T-helper 22 cell (primary cell): Measurements from ENCODE around the gene GNAI3.

Experiments used
- DNase-seq: peaks from one replicate; pipeline ENCODE4 v3.0.0-alpha.2; 2020; ENCODE audit warnings: low read depth

GNAI3 gene

DNA sequence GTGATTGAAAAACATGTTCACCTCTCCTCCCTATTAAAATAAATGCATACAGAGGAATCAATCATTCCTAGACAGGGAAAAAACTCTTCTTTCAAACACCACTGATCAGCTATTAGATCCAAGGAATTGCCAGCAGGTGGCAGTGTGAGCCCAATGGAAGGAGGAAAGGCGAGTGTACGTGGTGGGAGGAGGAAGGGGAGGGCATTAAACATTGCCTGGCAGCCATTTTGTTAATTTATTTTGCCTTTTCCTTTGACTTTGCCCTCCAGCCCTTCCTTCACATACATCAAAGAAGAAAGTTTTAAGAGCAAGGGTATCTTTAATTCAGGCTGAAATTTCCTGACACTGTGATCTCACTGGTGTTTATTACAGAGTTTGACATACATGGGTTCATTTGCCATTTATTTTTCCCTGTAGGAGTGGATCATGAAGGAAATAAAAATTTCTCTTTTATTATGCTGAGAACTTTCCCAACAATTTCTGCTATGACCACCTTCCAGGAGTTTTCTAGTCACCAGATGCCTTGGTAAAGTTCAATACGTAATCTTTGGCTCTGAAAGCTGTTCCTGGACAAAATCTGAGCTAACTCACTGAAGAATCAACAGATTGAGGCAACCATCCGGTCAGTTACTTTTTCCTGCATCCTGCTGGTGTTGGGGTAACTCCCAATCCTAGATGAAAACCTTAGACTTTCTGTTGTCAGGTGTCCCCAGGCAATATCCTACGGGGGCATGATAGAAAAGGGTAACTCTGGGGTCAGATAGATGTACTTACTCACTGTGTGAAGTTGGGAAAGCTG lies 1.9 kb upstream of the GNAI3 start:
- DNase-seq = peak; percentile 74

- DNase-seq = no peak
Observed at GRCh38 chr1:109547463-109548320, 723 bp upstream of the GNAI3 start.

- DNase-seq = no peak
Observed at GRCh38 chr1:109556563-109556962, 8.1 kb downstream of the GNAI3 start.

GRCh38 chr1:109557520-109557919 lies 9.1 kb downstream of the GNAI3 start:
- no peak for DNase-seq

- DNase-seq = no peak
Observed at GRCh38 chr1:109559995-109560394, 11.6 kb downstream of the GNAI3 start.

DNA sequence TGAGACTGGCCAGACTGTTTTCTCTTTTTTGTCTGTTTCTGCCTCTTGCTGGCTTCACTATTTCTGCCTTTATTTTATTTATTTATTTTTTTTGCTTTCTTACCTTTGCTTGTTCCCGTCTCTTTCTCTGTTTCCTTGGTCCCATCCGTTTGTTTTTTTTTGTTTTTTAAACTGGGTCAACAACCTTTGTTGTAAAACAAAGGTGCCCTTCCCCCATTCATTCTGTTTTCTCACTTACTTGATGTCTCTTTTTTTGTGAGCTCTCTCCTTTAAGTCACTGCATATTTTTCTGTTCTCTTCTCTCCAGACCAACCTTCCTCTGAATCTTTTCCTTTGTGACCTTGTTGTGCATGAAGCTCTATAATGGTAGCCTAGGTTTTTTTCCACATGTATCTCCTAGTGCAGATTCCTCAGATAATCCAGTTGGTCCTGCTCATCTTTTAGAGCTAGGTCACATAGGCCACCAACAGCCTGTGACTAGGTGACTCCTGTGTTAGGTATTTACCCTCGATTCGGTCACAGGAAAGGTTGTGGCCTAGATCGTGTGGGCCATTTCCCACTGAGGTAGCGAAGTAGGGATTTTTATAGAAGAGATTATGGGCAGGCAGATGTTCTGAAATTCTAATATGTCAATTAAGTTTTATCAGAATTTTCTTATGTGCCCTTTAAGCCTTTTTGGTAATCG lies 15.9 kb downstream of the GNAI3 start:
- DNase-seq = no peak

DNA sequence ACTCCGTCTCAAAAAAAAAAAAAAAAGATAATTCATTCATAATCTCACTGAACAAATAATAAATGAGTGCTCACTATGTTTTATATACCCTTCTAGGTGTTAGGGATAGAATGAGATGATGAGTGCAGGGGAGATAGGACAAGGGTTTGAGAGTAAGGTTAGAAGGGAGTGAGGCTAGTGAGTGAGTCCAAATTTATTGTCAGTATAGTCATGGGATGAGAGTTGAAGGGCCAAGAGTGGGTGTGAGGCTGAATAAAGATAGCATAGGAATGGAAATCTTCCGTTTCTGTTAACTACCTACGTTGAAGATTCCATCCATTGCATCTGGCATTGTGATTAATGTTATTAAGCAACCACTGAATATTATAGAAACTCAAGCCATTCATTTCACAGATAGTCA lies 16.8 kb downstream of the GNAI3 start:
- DNase-seq = no peak

DNA sequence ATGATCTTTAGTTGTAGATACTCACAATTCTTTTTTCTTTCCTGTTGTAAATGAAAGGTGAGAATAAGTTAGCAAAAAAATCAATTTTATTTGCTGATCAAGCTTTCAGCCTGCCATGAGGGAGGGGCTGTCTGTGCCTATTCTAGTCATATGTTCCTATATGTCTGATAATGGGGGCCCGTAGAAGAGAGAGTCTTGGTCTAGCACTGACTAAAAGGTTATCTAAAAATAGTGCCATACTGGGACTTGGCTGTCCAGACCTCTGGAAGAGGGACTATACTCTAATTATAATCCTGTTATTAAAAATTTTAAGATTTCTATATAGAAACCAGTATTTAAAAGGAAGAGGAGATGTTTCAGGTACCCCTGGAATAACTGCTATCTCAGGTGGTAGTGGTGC lies 18.6 kb downstream of the GNAI3 start:
- DNase-seq = no peak

DNA sequence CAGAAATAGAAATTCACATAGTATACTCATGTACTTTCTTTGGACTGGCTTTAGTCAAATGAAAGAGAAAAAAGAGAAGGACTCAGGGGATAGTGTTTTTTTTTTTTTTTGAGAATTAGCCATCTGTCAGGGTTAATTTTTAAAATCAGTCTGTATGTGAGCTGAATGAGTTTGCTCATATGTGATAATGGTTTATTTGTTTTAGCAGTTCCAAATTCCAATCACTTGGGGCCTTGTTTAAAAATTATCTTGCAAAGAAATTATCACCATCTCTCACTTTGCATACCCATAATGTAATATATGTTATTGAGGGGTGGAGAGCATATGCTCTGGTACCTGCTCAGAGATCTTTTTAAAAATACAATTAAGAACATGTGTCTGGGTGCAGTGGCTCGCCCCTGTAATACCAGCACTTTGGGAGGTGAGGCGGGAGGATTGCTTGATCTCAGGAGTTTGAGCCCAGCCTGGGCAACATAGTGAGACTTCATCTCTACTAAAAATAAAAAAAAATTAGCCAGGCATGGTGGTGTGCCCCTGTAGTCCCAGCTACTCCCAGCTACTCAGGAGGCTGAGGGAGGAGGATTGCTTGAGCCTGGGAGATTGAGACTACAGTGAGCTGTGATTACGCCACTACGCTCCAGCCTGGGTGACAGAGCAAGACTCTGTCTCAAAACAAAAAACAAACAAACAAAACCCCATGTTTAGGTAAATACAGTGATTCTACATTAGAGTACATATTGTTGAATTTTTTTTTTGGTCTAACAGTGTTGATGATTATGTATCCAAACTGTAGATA lies 19.7 kb downstream of the GNAI3 start:
- no peak for DNase-seq

- DNase-seq = no peak
Observed at GRCh38 chr1:109569323-109569722, 20.9 kb downstream of the GNAI3 start.

DNA sequence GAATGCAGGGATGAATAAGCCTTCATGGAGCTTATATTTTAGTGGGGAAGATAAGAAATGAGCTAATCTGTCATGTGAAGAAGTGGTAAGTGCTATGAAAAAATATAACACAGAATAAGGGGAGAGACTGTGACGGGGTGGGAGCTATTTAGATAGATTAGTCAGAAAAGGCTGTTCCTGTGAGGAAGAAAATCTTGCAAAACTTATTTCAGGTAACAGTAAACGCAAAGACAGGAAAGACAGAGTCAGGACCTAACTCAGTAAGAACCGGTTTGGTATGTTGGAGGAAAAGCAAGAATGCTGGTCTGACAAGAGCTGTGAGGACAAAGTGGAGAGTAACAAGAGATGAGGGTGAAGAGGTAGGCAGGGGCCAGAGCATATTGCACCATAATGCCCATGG lies 22.0 kb downstream of the GNAI3 start:
- DNase-seq = no peak

DNA sequence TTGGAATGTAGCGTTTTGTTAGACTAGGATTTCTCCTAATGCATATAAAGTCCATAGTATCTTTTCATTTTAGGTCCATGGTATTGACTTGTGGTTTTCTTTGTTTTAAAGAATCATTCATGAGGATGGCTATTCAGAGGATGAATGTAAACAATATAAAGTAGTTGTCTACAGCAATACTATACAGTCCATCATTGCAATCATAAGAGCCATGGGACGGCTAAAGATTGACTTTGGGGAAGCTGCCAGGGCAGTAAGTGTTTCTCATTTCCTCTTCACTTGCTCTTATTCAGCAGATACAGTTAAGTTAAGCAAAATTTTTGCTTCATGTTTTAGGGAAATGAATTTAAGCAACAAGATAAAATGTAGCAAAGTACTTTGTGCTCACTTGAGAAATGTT lies 25.4 kb downstream of the GNAI3 start:
- no peak for DNase-seq

GRCh38 chr1:109578947-109579443 lies 30.6 kb downstream of the GNAI3 start:
- DNase-seq = no peak

GRCh38 chr1:109579491-109579890 lies 31.1 kb downstream of the GNAI3 start:
- DNase-seq = no peak

DNA sequence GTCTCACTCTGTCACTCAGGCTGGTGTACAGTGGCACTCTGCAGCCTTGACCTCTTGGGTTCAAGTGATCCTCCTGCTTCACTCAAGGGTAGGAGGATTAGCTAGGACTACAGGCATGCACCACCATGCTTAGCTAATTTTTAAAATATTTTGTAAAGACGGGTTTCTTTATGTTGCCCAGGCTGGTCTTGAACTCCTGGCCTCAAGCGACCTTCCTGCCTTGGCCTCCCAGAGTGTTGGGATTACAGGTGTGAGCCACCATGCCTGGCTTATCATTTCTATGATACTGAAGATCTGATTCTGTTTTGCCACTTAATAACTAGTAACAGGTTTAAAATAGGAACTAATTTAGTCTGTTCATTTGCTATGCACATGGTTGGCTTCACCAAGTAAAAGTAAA lies 33.6 kb downstream of the GNAI3 start:
- no peak for DNase-seq

DNA sequence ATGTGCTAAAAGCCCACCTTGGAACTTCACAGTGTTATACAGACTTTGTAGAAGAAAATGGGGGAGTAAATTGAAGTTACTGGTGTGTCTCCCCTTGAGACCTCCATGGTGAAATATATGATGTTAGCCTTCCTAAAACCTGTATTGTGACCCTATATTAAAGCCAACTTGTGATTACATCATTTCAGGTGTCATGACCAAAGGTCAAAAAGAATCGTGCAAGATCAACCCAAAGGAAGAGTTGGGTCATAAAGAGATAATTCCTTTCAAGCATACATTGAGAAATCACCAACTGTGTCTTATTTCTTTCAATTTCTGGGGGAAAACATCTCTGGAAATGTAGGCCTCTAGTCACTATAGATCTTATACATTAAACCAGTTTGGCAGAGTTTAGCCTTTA lies 36.4 kb downstream of the GNAI3 start:
- DNase-seq = no peak

DNA sequence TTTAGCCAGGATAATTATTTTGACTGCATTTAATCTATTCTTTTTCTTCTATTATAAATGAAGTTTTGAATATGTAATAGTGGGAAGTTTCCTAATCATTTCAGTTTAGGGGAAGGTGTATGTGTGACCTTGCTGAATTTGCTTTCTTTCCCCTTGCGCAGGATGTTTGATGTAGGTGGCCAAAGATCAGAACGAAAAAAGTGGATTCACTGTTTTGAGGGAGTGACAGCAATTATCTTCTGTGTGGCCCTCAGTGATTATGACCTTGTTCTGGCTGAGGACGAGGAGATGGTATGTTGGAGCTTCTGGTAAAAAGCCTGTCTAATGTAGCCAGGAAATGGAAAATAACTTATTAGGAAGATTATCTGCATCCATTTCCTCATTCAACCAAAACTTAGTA lies 37.6 kb downstream of the GNAI3 start:
- no peak for DNase-seq

DNA sequence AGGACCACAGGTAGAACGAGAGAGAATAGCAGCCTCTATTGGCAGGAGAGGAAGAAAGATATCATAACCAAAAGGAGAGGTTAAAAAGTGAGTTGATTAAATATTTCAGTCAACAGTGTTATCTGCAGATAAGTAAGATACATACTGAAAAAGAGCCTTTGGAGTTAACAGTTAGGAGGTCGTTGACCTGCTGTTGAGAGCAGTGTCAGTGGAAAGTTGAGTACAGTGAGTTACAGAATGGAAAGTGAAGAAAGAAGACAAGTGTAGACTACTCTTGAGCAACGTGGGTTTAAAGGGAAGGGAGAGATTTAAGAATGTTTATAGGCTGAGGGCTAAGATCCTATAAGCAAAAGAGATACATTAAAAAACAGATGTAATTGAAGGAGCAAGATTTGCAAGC lies 40.8 kb downstream of the GNAI3 start:
- no peak for DNase-seq

DNA sequence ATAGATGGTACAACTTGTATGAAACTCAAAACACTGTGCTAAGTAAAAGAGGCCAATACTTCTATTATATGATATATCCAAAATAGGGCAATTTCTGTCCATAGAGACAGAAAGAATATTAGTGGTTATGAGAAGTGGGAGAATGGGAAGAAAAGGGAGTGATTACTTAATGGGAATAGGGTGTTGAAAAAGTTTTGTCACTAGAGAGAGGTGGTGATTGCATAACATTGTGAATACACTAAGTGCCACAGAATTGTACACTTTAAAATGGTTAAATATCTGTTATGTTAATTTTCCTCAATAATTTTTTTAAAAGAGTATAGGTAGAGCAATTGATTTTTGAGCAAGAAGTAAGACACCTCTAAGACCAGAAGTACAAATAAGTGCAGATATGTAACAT lies 41.3 kb downstream of the GNAI3 start:
- no peak for DNase-seq

DNA sequence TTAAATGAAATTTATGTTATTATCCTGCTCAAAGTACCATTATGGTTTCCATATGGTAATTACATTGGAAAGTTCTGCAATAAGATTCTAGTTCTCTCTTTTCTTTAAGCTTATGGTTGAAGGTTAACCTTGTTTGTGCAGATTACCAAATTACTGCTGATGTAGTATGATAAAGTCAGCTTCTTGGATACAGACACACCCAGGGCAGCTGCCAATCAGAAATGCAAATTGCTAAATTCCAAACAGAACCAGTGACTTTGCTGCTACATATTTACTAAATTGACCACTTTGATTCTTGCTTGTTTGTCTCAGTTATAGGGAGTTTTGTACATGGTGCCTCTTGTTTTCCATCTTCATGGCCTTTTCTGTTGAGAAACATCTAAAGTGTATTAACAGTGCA lies 44.5 kb downstream of the GNAI3 start:
- no peak for DNase-seq

DNA sequence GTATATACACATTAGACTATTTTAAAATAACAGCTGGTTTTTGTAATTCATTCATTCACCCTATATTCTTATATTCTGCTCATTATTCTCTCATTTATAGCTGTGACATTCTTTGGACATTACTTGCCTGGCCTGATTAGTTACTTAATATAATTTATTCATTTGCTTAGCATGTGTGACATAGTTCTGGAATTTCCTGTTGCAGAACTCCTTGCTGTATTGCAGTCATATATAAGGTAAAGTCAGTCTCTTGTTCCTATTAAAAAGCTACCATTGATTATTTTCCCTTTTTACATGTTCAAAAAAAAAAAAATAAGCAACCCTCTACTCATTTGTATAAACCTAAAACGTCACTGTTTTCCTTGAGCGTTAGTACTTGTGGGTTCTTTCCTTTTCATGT lies 47.1 kb downstream of the GNAI3 start:
- no peak for DNase-seq

DNA sequence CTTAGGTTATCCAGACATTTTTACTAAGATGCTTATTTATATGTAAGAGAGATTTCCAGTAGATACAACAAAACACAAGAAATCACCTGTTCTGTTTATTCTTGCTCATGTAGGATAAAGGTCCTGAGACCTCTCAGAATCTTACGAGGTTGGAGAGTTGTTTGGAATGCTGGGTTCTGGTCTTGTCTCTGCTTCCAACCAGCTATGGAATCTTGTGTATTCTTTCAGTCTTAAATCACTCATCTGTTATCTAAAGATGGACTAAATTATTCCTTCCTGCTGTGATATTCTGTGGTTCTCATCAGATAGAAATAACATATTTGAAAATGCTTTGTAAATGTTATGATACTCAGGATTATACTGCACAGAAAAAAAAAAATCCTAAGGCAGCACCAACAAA lies 49.7 kb downstream of the GNAI3 start:
- no peak for DNase-seq
